GM12873 (cell line): Measurements from ENCODE around the gene PYGM.

Experiments used
- TF ChIP-seq, protein P1 (sequence below): IDR thresholded peaks from 2 replicates; pipeline ENCODE4 v1.5.1; 2012; ENCODE audit warnings: low read depth, mild to moderate bottlenecking, moderate library complexity, low read length, control low read depth; ENCODE audit not compliant: insufficient read depth; ENCODE audit errors: missing control alignments

The PYGM gene

DNA sequence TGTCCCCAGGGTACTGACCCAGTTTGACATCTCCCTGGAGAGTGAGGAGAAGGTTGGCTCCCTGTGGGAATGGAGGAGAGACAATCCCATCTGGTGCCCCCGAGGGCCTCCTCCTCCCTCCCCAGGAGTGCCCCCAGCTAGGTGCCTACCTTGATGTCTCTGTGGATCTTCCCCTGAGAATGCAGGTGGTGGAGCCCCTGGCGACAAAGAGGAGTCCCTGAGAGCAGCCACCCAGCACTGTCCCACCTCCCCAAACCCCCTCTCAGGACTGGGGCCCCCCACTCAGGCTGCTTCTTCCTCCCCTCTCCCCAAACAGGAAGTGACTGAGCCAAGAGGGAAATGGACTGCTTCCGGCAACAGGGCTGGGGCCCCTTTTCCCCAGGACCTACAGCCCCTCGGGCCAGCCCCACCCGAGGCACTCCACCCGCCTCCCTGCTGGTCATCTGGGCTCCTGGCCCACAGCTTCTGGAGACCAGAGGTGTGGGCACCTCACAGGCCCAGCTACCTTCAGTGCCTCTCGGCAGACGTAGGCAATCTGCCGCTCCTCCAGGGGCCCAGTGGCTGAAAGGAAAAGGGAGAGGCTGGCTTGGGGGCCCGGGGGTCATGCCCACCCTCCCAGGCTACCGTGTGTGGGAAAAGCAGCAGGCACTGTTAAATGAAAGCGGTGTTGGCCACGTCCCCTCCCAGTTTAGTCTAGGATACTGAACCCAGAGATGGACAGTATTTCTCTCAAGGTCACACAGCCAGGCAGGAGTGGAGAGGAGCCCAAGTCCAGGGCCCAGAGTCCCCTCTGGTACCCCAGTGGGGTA lies 42.0 kb upstream of the PYGM start:
- TF ChIP-seq, protein P1, sequence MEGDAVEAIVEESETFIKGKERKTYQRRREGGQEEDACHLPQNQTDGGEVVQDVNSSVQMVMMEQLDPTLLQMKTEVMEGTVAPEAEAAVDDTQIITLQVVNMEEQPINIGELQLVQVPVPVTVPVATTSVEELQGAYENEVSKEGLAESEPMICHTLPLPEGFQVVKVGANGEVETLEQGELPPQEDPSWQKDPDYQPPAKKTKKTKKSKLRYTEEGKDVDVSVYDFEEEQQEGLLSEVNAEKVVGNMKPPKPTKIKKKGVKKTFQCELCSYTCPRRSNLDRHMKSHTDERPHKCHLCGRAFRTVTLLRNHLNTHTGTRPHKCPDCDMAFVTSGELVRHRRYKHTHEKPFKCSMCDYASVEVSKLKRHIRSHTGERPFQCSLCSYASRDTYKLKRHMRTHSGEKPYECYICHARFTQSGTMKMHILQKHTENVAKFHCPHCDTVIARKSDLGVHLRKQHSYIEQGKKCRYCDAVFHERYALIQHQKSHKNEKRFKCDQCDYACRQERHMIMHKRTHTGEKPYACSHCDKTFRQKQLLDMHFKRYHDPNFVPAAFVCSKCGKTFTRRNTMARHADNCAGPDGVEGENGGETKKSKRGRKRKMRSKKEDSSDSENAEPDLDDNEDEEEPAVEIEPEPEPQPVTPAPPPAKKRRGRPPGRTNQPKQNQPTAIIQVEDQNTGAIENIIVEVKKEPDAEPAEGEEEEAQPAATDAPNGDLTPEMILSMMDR: no peak

GRCh38 chr11:64801158-64801464 lies 41.3 kb upstream of the PYGM start:
- TF ChIP-seq, protein P1: no peak

DNA sequence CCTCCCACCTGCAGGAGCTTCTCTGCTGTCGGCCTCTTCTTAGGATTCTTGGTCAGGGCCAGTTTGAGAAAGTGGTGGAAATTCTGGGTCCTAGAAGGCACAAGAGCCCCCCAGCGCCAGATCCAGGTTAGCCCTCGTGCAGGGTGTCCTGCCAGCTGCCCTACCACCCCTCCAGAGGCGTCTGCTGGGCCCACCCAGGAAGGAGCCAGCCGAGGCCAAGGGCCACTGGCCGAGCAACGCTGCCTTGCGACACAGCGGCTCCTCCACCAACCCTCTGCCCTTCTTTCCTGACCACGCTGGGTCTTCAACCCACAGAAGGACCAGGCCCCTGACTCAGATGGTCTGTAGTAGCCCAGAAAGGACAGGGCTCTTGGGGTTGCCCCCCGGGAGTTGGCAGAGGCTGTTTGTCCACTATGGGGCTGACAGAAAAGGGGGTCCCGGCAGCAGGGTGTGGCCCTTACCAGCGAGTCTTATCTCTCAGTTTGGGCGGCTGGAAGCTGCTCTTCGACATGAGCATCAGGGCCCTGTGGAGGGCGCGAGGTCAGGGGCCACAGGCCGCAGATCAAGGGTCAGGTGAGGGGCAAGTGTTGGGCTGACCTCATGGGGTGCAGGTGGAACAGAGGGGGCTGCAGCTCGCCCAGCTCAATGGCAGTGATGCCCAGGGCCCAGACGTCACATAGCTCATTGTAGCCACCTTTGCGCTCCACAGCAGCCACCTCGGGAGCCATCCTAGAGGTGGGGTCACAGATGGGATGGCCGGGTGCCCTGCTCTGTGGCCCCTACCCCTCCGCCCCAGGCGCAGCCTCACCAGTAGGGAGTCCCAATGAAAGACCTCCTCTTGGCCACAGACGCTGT lies 40.8 kb upstream of the PYGM start:
- TF ChIP-seq, protein P1: no peak

GRCh38 chr11:64799623-64800302 lies 40.0 kb upstream of the PYGM start:
- TF ChIP-seq, protein P1: no peak

GRCh38 chr11:64799256-64799622 lies 39.5 kb upstream of the PYGM start:
- TF ChIP-seq, protein P1: no peak

DNA sequence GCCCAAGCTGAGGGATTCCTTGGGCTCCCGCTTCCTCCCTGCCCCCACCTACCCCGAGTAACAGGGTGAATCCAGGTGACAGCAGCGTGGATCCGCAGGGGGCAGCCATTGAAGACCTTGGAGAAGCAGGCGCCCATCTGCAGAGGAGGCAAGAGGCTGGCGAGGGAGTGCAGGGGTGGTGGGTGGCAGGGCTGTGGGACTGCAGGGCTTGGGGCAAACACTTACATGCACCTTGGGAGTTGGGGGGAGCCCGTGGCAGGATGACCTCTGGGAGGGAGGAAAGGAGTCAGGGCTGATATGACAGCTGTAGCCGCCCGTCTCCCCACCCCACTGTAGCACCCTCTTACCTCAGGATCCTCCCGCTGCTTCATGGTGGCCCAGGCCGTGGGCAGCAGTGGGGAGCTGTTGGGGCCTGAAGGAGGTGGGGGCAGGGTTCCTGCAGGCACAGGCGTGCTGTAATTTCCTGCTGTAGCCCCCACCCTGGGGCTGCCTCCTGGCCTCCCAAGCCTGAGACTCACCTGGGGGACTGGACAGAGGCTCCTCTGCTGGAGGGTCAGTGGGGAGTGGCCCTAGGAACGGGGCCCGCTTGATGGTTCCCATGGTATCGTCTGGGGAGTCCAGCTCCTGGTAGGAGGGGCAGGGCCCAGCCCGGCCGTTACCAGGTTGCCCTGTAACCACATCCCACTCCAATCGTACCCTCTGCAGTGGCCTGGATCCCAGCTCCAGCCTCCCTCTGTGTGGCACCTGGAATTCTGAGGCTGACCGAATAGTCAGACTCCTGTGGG lies 37.2 kb upstream of the PYGM start:
- TF ChIP-seq, protein P1: no peak
